Mononuclear cell (primary cell): Measurements from ENCODE around the gene DVL2. TPM values are rescaled to one million over a fixed set of nuclear protein-coding genes. Genes with fewer than 3 reads are reported as not detected.
A peak's percentile ranks its signal among the peaks of the same experiment; 100 is the strongest.
"Not testable (repeated sequence)": the region's sequence is repeated elsewhere in the genome, so short reads cannot be mapped to it uniquely, and the experiment has no call there.

Experiments
- H3K27me3 ChIP-seq: 2 replicates; pipeline ENCODE4 v1.6.0; 2011; ENCODE audit warnings: low read length, control low read depth; ENCODE audit not compliant: insufficient read depth
- H3K4me1 ChIP-seq: 2 replicates; pipeline ENCODE4 v1.5.1; 2011; ENCODE audit warnings: mild to moderate bottlenecking, low read length, control low read depth; ENCODE audit not compliant: insufficient read depth
- H3K4me3 ChIP-seq: 2 replicates; pipeline ENCODE4 v1.5.1; 2011; ENCODE audit warnings: mild to moderate bottlenecking, low read length, moderate library complexity
- H3K9me3 ChIP-seq: 2 replicates; pipeline ENCODE4 v1.5.1; 2011; ENCODE audit warnings: low read depth, mild to moderate bottlenecking, control low read depth, low read length
- total RNA-seq: library from RNA; depleted of rRNA; stranded (reverse); fragments of >200 nt; gene quantifications from one replicate; pipeline ENCODE4 v1.2.3, GENCODE V29; 2012

The DVL2 gene
- total RNA-seq, 1 donor: 23.1 TPM

DNA sequence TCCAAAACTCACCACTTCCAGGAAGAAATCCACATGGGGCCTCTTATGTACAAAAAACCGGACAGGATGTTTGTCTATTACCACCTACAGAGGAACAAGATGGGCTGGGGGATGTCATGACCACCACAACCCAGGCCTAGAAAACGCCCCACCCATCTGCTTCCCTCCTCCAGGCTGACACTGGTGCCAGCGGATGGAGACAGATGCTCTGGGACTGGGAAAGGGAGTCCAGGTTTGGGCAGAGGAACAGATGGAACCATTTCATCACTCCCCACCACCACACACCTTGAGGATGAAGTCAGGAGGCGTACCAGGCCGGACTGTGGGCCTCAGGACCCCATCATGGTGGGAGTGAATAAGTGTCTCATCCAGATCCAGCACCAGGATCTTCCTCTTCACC lies 12.5 kb upstream of the DVL2 start:
- Histone ChIP-seq H3K4me3 (no peak overlapping the region), H3K9me3 (no peaks in the 10 kb centered on the region), H3K27me3 (no peaks in the 10 kb centered on the region), H3K4me1 (peaks cover 34% of the 10 kb centered on the region)

- not testable (repeated sequence) for H3K4me3 ChIP-seq, H3K9me3 ChIP-seq, H3K27me3 ChIP-seq
- peaks cover 33% of the 10 kb centered on the region for H3K4me1 ChIP-seq
Measured at GRCh38 chr17:7243838-7244237, 9.5 kb upstream of the DVL2 start.

DNA sequence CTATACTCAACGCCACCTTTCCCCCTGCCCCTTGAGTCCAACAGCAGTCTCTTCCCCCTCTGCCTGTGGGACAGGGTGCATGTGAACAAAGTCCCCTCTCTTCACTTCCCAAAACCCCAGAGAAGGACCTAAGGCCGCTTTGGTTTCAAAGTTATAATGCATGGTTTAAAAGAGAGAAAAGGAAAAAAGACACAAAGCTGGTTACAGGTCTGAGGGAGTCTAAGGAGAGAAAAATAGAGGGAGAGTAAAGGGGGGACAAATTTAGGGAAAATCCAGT lies 9.1 kb upstream of the DVL2 start:
- Histone ChIP-seq H3K27me3 (no peaks in the 10 kb centered on the region), H3K9me3 (no peaks in the 10 kb centered on the region), H3K4me1 (peaks cover 29% of the 10 kb centered on the region), H3K4me3 (peak overlapping the region; percentile 100)

- Histone ChIP-seq H3K4me3 (peak overlapping the region; percentile 100), H3K27me3 (no peaks in the 10 kb centered on the region), H3K9me3 (no peaks in the 10 kb centered on the region), H3K4me1 (peaks cover 29% of the 10 kb centered on the region)
Measured at GRCh38 chr17:7242717-7243452, 8.6 kb upstream of the DVL2 start.

GRCh38 chr17:7241783-7242716 lies 7.7 kb upstream of the DVL2 start, which contains the start of gene GABARAP:
Gene GABARAP (minus strand): TSS chr17:7242449. CDS start chr17:7242330, 119 bp downstream.
- Histone ChIP-seq H3K9me3 (no peaks in the 10 kb centered on the region), H3K4me1 (peaks cover 34% of the 10 kb centered on the region), H3K27me3 (no peaks in the 10 kb centered on the region), H3K4me3 (peak within 1 kb of the TSS; percentile 100)

DNA sequence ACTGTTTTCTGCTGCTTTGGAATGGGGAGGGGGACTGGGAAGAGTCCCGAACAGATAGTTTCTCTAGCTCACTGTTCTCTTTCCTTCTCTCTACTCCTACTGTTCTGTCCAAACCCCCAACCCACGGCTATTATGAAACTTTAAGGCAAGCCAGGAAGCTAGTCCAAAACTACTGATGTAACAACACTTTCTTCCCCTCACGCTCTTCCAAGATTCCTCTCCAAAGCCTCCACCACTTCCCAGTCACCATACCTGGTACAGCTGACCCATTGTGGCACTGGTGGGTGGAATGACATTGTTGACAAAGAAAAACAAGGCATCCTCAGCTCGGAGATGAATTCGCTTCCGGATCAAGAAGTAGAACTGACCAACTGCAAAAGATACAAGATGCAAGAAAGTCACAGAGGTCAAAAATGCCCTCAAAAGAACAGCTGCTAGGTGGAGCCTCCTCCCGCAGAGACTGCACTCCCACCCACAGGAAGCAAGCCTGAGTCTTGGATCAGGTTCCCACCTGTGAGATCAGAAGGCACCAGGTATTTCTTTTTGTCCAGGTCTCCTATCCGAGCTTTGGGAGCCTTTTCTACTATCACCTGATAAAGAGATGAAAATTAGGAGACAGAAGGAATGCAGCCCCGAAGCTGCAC lies 6.9 kb upstream of the DVL2 start:
- Histone ChIP-seq H3K27me3 (no peaks in the 10 kb centered on the region), H3K4me3 (peak overlapping the region; percentile 100), H3K9me3 (no peaks in the 10 kb centered on the region), H3K4me1 (peaks cover 41% of the 10 kb centered on the region)

- Histone ChIP-seq H3K4me1 (peaks cover 49% of the 10 kb centered on the region), H3K4me3 (peak overlapping the region; percentile 100), H3K27me3 (no peaks in the 10 kb centered on the region), H3K9me3 (no peaks in the 10 kb centered on the region)
Measured at GRCh38 chr17:7240375-7240774, 6.1 kb upstream of the DVL2 start.

- peaks cover 59% of the 10 kb centered on the region for H3K4me1 ChIP-seq
- peak within 1 kb of the TSS; percentile 100 for H3K4me3 ChIP-seq
- H3K9me3 ChIP-seq: no peaks in the 10 kb centered on the region
- no peaks in the 10 kb centered on the region for H3K27me3 ChIP-seq
Measured at GRCh38 chr17:7239091-7240027, 5.0 kb upstream of the DVL2 start, which contains the start of gene PHF23. Gene PHF23 (minus strand): TSS chr17:7239457. CDS start chr17:7239279, 178 bp downstream.

- Histone ChIP-seq H3K9me3 (no peaks in the 10 kb centered on the region), H3K4me3 (peak overlapping the region; percentile 100), H3K27me3 (no peaks in the 10 kb centered on the region), H3K4me1 (peaks cover 61% of the 10 kb centered on the region)
Measured at GRCh38 chr17:7238420-7239090, 4.2 kb upstream of the DVL2 start.

DNA sequence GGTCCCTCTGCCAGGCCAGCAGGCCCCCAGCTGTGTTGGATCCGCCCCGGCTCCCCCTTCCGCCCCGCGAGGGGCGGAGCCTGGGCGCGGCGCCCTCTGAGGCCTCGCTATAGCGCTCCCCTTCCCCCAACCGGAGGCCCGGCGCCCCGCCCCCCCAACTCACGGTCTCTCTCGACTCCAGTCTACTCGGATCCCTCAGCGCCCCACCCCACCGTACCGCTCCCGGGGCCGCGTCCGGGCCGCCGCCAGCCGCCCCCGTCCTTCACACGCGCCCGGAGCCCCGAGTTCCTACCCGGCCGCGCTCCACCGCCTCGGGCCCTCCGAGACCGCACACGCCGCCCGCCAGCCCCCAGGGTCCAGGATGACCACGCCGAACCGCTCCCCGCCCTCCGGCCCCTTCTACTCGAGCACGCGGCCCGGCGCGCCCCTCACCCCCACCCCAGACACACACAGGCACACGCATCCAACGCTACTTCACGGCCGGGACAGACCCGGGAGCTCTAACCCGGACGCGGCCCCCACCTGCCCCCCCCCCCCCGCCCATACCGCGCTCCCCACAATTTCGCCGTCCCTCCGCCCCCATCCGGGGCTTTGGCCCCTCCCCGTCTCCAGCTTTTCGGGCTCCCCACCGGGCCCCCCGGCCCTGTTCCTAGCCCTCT lies 3.6 kb upstream of the DVL2 start:
- Histone ChIP-seq H3K4me1 (peaks cover 63% of the 10 kb centered on the region), H3K27me3 (no peaks in the 10 kb centered on the region), H3K9me3 (no peaks in the 10 kb centered on the region), H3K4me3 (peak overlapping the region; percentile 100)

DNA sequence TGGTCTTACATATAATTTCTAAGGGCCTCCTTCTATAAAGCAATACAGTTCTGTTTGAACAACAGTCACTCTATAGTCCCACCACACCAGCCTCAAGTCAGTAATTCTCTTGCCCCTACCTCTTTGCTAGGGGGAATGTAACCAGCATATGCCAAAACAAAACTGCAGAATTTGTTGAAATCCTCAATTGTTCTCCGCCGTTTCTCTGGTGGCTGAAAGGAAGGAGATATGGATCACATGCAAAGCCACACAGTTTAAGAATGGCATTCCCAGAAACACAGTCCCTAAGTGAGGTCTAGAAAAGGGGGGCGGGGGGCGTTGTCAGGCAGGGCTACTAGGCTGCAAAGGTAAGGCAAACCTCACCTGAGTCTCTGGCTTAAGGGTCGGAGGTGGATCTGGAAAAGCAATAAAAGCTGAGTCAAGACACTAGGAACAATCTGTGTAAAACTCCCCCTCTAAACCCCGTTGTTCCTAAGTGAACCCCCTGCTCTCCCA lies 3.0 kb upstream of the DVL2 start:
- no peaks in the 10 kb centered on the region for H3K9me3 ChIP-seq
- no peaks in the 10 kb centered on the region for H3K27me3 ChIP-seq
- H3K4me3 ChIP-seq: peak overlapping the region; percentile 50
- H3K4me1 ChIP-seq: peaks cover 68% of the 10 kb centered on the region

DNA sequence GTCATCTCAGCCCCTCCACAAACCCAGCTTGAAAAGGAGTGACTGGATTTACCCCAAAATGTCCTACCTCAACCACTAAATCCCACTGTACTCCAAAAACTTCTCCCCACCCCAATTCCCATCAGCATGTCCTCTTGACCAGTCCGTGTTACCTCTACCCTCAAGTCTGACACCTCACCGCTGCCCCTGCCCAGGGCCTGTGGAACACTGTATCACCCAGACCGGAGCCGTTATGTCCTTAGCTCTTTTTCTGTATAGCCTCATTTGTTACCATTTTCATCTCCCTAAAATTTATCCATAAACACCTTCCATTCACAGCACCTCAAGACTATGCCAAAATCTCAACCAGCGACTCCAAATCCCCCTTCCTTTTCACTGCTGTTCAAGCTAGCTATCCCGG lies 2.5 kb upstream of the DVL2 start:
- Histone ChIP-seq H3K4me3 (no peak overlapping the region), H3K9me3 (no peaks in the 10 kb centered on the region), H3K4me1 (peaks cover 73% of the 10 kb centered on the region), H3K27me3 (no peaks in the 10 kb centered on the region)
